H1 (cell line): Measurements from ENCODE around the gene NCKIPSD. TPM values are rescaled to one million over a fixed set of nuclear protein-coding genes. Genes with fewer than 3 reads are reported as not detected.

Source experiments
- CTCF ChIA-PET: fragments of 300-600 bp; sonication (Branson Sonifier 250); formaldehyde crosslinking; loops from one replicate; lab custom pipeline; 2021; ENCODE audit not compliant: partially characterized antibody; lab: Charles Lee
- POLR2A ChIA-PET: fragments of 300-600 bp; sonication (Branson Sonifier 250); formaldehyde crosslinking; loops from one replicate; lab custom pipeline; 2021; ENCODE audit warnings: inconsistent platforms; ENCODE audit not compliant: partially characterized antibody; lab: Charles Lee
- DNase-seq, 2 experiments: peaks; one replicate each; pipeline versions ENCODE4 v3.0.0 to v3.0.0-alpha.2; 2010 to 2022; ENCODE audit warnings: low spot score in 2 of 2, low read depth in 1 of 2, mixed read lengths in 1 of 2
- FAIRE-seq: peaks from 2 replicates; lab custom pipeline; 2011; peaks lifted over from hg19 to GRCh38; lab: Jason Lieb, UNC
- H2AFZ ChIP-seq: 2 replicates; pipeline ENCODE4 v1.8.1; 2012; ENCODE audit warnings: low read length, inconsistent platforms
- H2AK5ac ChIP-seq: 2 replicates; pipeline ENCODE4 v1.6.1; 2013; ENCODE audit warnings: low read depth, low read length
- H2BK120ac ChIP-seq: replicated peaks from 2 replicates; pipeline ENCODE3; 2013; ENCODE audit warnings: low read depth, low read length, inconsistent platforms
- H2BK12ac ChIP-seq: 2 replicates; pipeline ENCODE4 v1.6.1; 2013; ENCODE audit warnings: low read depth, low read length
- H2BK15ac ChIP-seq: 2 replicates; pipeline ENCODE4 v1.6.1; 2013; ENCODE audit warnings: low read length
- H2BK20ac ChIP-seq: 2 replicates; pipeline ENCODE4 v1.6.1; 2013; ENCODE audit warnings: low read length
- H2BK5ac ChIP-seq: 2 replicates; pipeline ENCODE4 v1.6.1; 2013; ENCODE audit warnings: low read depth, low read length
- H3K14ac ChIP-seq: 2 replicates; pipeline ENCODE4 v1.6.1; 2013; ENCODE audit warnings: inconsistent platforms; ENCODE audit not compliant: insufficient read length
- H3K18ac ChIP-seq: 2 replicates; pipeline ENCODE4 v1.6.1; 2013; ENCODE audit warnings: low read length; ENCODE audit errors: extremely low read depth
- H3K23ac ChIP-seq: 2 replicates; pipeline ENCODE4 v1.6.1; 2013; ENCODE audit warnings: inconsistent platforms; ENCODE audit not compliant: insufficient read length
- H3K23me2 ChIP-seq: 2 replicates; pipeline ENCODE4 v1.6.1; 2013; ENCODE audit warnings: low read depth, low read length
- H3K27ac ChIP-seq: 2 replicates; pipeline ENCODE4 v1.6.1; 2011; ENCODE audit warnings: low read depth, low read length, inconsistent platforms
- H3K27me3 ChIP-seq, 4 experiments: replicated peaks in 1 of 4; 1 replicate in 1 of 4; 2 replicates in 3 of 4; pipeline versions ENCODE4 v1.6.1 to v1.8.1; 2011 to 2013; ENCODE audit warnings: low read length in 3 of 4, mild to moderate bottlenecking in 3 of 4, inconsistent platforms in 2 of 4, mixed read lengths in 2 of 4, moderate library complexity in 1 of 4; ENCODE audit not compliant: control insufficient read depth in 3 of 4, insufficient read depth in 3 of 4; ENCODE audit errors: extremely low read depth in 1 of 4
- H3K36me3 ChIP-seq, 4 experiments: 2 replicates each; pipeline versions ENCODE4 v1.6.1 to v1.8.1; 2011 to 2013; ENCODE audit warnings: mild to moderate bottlenecking in 4 of 4, low read length in 3 of 4, moderate library complexity in 2 of 4, control low read depth in 1 of 4, inconsistent platforms in 1 of 4; ENCODE audit not compliant: insufficient read depth in 4 of 4, control insufficient read depth in 2 of 4
- H3K4ac ChIP-seq: replicated peaks from 2 replicates; pipeline ENCODE3; 2013; ENCODE audit warnings: low read length, low read depth, mixed read lengths, inconsistent platforms; ENCODE audit not compliant: insufficient read length
- H3K4me1 ChIP-seq, 4 experiments: replicated peaks in 1 of 4; 1 replicate in 1 of 4; 2 replicates in 3 of 4; pipeline versions ENCODE4 v1.6.1 to v1.8.1; 2011 to 2013; ENCODE audit warnings: low read length in 3 of 4, inconsistent platforms in 2 of 4, mixed read lengths in 1 of 4; ENCODE audit not compliant: insufficient read depth in 4 of 4, control insufficient read depth in 3 of 4
- H3K4me2 ChIP-seq, 2 experiments: 2 replicates each; pipeline versions ENCODE4 v1.6.1 to v1.8.1; 2011 to 2013; ENCODE audit warnings: low read depth in 2 of 2, low read length in 2 of 2, control low read depth in 1 of 2, inconsistent platforms in 1 of 2, mild to moderate bottlenecking in 1 of 2; ENCODE audit not compliant: insufficient read depth in 1 of 2
- H3K4me3 ChIP-seq, 4 experiments: fragments of 200-600, 300-600 bp in 1 of 4; sonication (generic), shearing (Covaris generic), sonication (Bioruptor Twin) in 1 of 4; 2 replicates each; pipeline versions ENCODE4 v1.5.1 to v1.8.1; 2011 to 2016; ENCODE audit warnings: low read length in 4 of 4, low read depth in 3 of 4, control low read depth in 2 of 4, inconsistent platforms in 2 of 4, mild to moderate bottlenecking in 2 of 4, mixed read lengths in 1 of 4, moderate library complexity in 1 of 4; ENCODE audit not compliant: insufficient read depth in 2 of 4; ENCODE audit errors: extremely low read depth in 1 of 4
- H3K56ac ChIP-seq: replicated peaks from 2 replicates; pipeline ENCODE3; 2013; ENCODE audit warnings: low read depth, mild to moderate bottlenecking, mixed read lengths, low read length, inconsistent platforms; ENCODE audit not compliant: insufficient read length
- H3K79me1 ChIP-seq: 2 replicates; pipeline ENCODE4 v1.6.1; 2013; ENCODE audit warnings: low read depth, low read length, control low read depth
- H3K79me2 ChIP-seq, 2 experiments: 2 replicates each; pipeline versions ENCODE4 v1.6.1 to v1.8.1; 2012 to 2013; ENCODE audit warnings: low read length in 2 of 2, mild to moderate bottlenecking in 2 of 2, inconsistent platforms in 1 of 2; ENCODE audit not compliant: insufficient read depth in 2 of 2, control insufficient read depth in 1 of 2
- H3K9ac ChIP-seq, 4 experiments: replicated peaks in 1 of 4; 1 replicate in 1 of 4; 2 replicates in 3 of 4; pipeline versions ENCODE4 v1.6.1 to v1.8.1; 2011 to 2013; ENCODE audit warnings: low read depth in 3 of 4, low read length in 3 of 4, control low read depth in 2 of 4, mild to moderate bottlenecking in 2 of 4, moderate library complexity in 2 of 4, inconsistent platforms in 1 of 4; ENCODE audit errors: extremely low read depth in 1 of 4
- H3K9me3 ChIP-seq, 2 experiments: 2 replicates each; pipeline versions ENCODE4 v1.6.1 to v1.8.1; 2012 to 2013; ENCODE audit warnings: mild to moderate bottlenecking in 2 of 2, moderate library complexity in 2 of 2, control low read depth in 1 of 2, inconsistent platforms in 1 of 2, low read depth in 1 of 2, low read length in 1 of 2, mixed read lengths in 1 of 2; ENCODE audit not compliant: insufficient read depth in 2 of 2
- H4K20me1 ChIP-seq, 2 experiments: replicated peaks in 1 of 2; 2 replicates each; pipeline versions ENCODE3 to v1.8.1; 2011 to 2013; ENCODE audit warnings: inconsistent platforms in 2 of 2, low read length in 2 of 2, mild to moderate bottlenecking in 1 of 2; ENCODE audit not compliant: insufficient read depth in 2 of 2, control insufficient read depth in 1 of 2
- H4K5ac ChIP-seq: 2 replicates; pipeline ENCODE4 v1.6.1; 2013; ENCODE audit warnings: low read length, low read depth, mixed read lengths, inconsistent platforms; ENCODE audit not compliant: insufficient read length
- H4K8ac ChIP-seq: 2 replicates; pipeline ENCODE4 v1.8.0; 2013; ENCODE audit warnings: mild to moderate bottlenecking, moderate library complexity, low read length, inconsistent platforms; ENCODE audit not compliant: insufficient read depth; ENCODE audit errors: extremely low read depth
- H4K91ac ChIP-seq: replicated peaks from 2 replicates; pipeline ENCODE3; 2013; ENCODE audit warnings: low read length, mixed read lengths, inconsistent platforms; ENCODE audit not compliant: insufficient read length
- BCL11A ChIP-seq, 2 experiments: IDR thresholded peaks; one replicate each; pipeline ENCODE4 v1.6.1; 2011; ENCODE audit warnings: low read depth in 2 of 2, low read length in 2 of 2, mild to moderate bottlenecking in 2 of 2
- CEBPB ChIP-seq: IDR thresholded peaks from 2 replicates; pipeline ENCODE4 v1.6.1; 2012; ENCODE audit warnings: low read depth, low read length
- GABPA ChIP-seq: IDR thresholded peaks from 2 replicates; pipeline ENCODE4 v1.6.1; 2011; ENCODE audit warnings: mild to moderate bottlenecking, low read length, moderate library complexity, borderline replicate concordance; ENCODE audit not compliant: insufficient read depth
- HDAC2 ChIP-seq, 2 experiments: fragments of 300-600 bp in 1 of 2; sonication (generic) in 1 of 2; IDR thresholded peaks; 2 replicates each; pipeline ENCODE4 v1.6.1; 2011 to 2012; ENCODE audit warnings: low read depth in 2 of 2, low read length in 2 of 2, mild to moderate bottlenecking in 2 of 2, moderate library complexity in 2 of 2, borderline replicate concordance in 1 of 2, inconsistent platforms in 1 of 2
- KDM1A ChIP-seq: fragments of 200-600, 300-600 bp; sonication (generic); IDR thresholded peaks from 2 replicates; pipeline ENCODE4 v1.7.1; 2016; ENCODE audit warnings: mild to moderate bottlenecking, low read length, borderline replicate concordance
- NANOG ChIP-seq: IDR thresholded peaks from 2 replicates; pipeline ENCODE4 v1.6.1; 2011; ENCODE audit warnings: low read length, low read depth, mild to moderate bottlenecking, inconsistent platforms; ENCODE audit not compliant: insufficient read depth, poor library complexity, severe bottlenecking
- NRF1 ChIP-seq: IDR thresholded peaks from 2 replicates; pipeline ENCODE4 v1.6.1; 2011; ENCODE audit warnings: mild to moderate bottlenecking, low read depth, low read length, improper control_type of control experiment
- PHF8 ChIP-seq: fragments of 200-600 bp; sonication (generic); conservative IDR thresholded peaks from 2 replicates; pipeline ENCODE4 v1.7.1; 2012; ENCODE audit warnings: low read depth, mild to moderate bottlenecking, inconsistent platforms, low read length, moderate library complexity
- POU5F1 ChIP-seq: IDR thresholded peaks from 2 replicates; pipeline ENCODE4 v1.6.1; 2011; ENCODE audit warnings: low read depth, mild to moderate bottlenecking, low read length, moderate library complexity
- SP1 ChIP-seq: IDR thresholded peaks from 2 replicates; pipeline ENCODE4 v1.6.1; 2011; ENCODE audit warnings: low read depth, low read length
- SP2 ChIP-seq: IDR thresholded peaks from 2 replicates; pipeline ENCODE4 v1.6.1; 2012; ENCODE audit warnings: mild to moderate bottlenecking, low read length, inconsistent platforms
- TBP ChIP-seq: IDR thresholded peaks from 2 replicates; pipeline ENCODE4 v1.6.1; 2011; ENCODE audit warnings: low read depth, low read length, improper control_type of control experiment
- TCF12 ChIP-seq: IDR thresholded peaks from 2 replicates; pipeline ENCODE4 v1.6.1; 2011; ENCODE audit warnings: low read depth, mild to moderate bottlenecking, low read length
- TEAD4 ChIP-seq: IDR thresholded peaks from 2 replicates; pipeline ENCODE4 v1.6.1; 2012; ENCODE audit warnings: low read depth, low read length, inconsistent platforms, mixed read lengths
- WGBS, 2 experiments: shearing (Covaris generic) in 1 of 2; methylation state at CpG; one replicate each; pipeline versions ENCODE4 v1.1.6 to v1.1.7; 2013 to 2015; ENCODE audit warnings: low lambda C conversion rate in 2 of 2, mixed read lengths in 2 of 2, inconsistent platforms in 1 of 2, low coverage in 1 of 2, missing lambda C conversion rate in 1 of 2; ENCODE audit not compliant: insufficient replicate concordance in 2 of 2, insufficient coverage in 1 of 2, insufficient read length in 1 of 2; ENCODE audit errors: extremely low coverage in 1 of 2, missing lambda C conversion rate in 1 of 2; 5-methylcytosine and 5-hydroxymethylcytosine counted together
- polyA plus RNA-seq, 7 experiments: library from polyadenylated mRNA; depleted of rRNA in 3 of 7; stranded (reverse) in 5 of 7; unstranded in 2 of 7; fragments of >200 nt in 5 of 7; fragments of 200-250 nt in 2 of 7; gene quantifications; 1 replicate in 5 of 7; 2 replicates in 1 of 7; 4 replicates in 1 of 7; pipeline versions ENCODE4 v1.2.1 to v1.2.3, GENCODE V29; 2011 to 2013; ENCODE audit warnings: missing spikeins in 2 of 7, mixed read lengths in 2 of 7
- total RNA-seq: library from RNA; stranded (reverse); fragmentation: NEBNext Ultra II Directional; extraction: Animal tissue kit (Norgen Biotek cat#: 25700); gene quantifications from 2 replicates; pipeline ENCODE4 v1.2.1, GENCODE V29; 2021

Gene NCKIPSD
- total and polyA plus RNA-seq, 2 of the 8 experiments (the other 6 are each of a cell fraction or from before 2014, with no cell fraction given): 34.7 to 91.8 TPM

GRCh38 chr3:48664313-48664644, 21.4 kb downstream of the NCKIPSD start:
- CTCF ChIA-PET: interaction anchor here (0.6 to 5.2 kb wide), 14 partner anchors 10 to 351 kb away, joined by 3 to 27 read pairs (median 4); partner anchors contain the start of genes NCKIPSD, PRKAR2A and SLC26A6
- FAIRE-seq: no peak
- TF ChIP-seq KDM1A (no peak), PHF8 (no peak), NRF1 (no peak), POU5F1 (no peak), CEBPB (no peak), HDAC2 (IDR thresholded peaks at IDR 0.05; ENCODE audit: borderline replicate concordance in 1 of 2, low read depth in 2 of 2, low read length in 2 of 2) (no peak), GABPA (no peak), TBP (no peak), SP1 (no peak), TEAD4 (no peak), NANOG (no peak), SP2 (no peak), TCF12 (no peak), BCL11A (IDR thresholded peaks at IDR 0.05; ENCODE audit: low read depth in 2 of 2, low read length in 2 of 2) (no peak)

More at GRCh38 chr3:48664313-48664644, 21.4 kb downstream of the NCKIPSD start:
- no peak overlapping the region for H2BK15ac ChIP-seq
- peaks cover 5 to 17% of the 10 kb centered on the region in 2 experiments for H4K20me1 ChIP-seq
- peak overlapping the region; percentile 49 to 77 for H3K4me2 ChIP-seq
- no peak overlapping the region for H4K5ac ChIP-seq
- H3K27ac ChIP-seq: no peak overlapping the region; the same call in 1 of the 2 replicates
- H3K79me2 ChIP-seq: no peaks in the 10 kb centered on the region
- no peak overlapping the region for H2BK5ac ChIP-seq
- H2BK20ac ChIP-seq: no peak overlapping the region
- no peak overlapping the region for H4K8ac ChIP-seq
- peaks cover 0 to 13% (median 1%) of the 10 kb centered on the region in 4 experiments; a peak in 4 of 8 replicates for H3K36me3 ChIP-seq
- peaks cover 2% of the 10 kb centered on the region; the same call in 1 of the 2 replicates for H3K79me1 ChIP-seq
- no peak overlapping the region for H2AK5ac ChIP-seq
- H3K9me3 ChIP-seq: no peaks in the 10 kb centered on the region
- peaks cover 12% of the 10 kb centered on the region; the same call in 1 of the 2 replicates for H3K23me2 ChIP-seq
- H4K91ac ChIP-seq: no peak overlapping the region
- DNase-seq: no peak
- 70% methylated on average over 11 of the region's 11 CpGs; no CpG with 5 or more reads in 1 of the 2 experiments for WGBS, 2 experiments
- H3K9ac ChIP-seq: no peak overlapping the region
- H3K4me3 ChIP-seq: peak overlapping the region in 2 of 4 experiments; percentile 73 to 84; a peak in 2 of 8 replicates
- no peak overlapping the region for H2BK120ac ChIP-seq
- POLR2A ChIA-PET: interaction anchor here (0.5 to 11.1 kb wide), 25 partner anchors 12 to 1479 kb away, joined by 3 to 175 read pairs (median 8); partner anchors contain the start of genes CCDC51, NCKIPSD, NDUFAF3 and PFKFB4
- H3K4ac ChIP-seq: no peak overlapping the region
- H3K18ac ChIP-seq: no peak overlapping the region; the same call in 1 of the 2 replicates
- no peak overlapping the region for H3K14ac ChIP-seq
- H3K23ac ChIP-seq: no peak overlapping the region
- H3K56ac ChIP-seq: no peak overlapping the region
- 0 out of 7 replicates have a peak, but pooled peaks cover 0 to 4% (median 0%) of the 10 kb centered on the region in 4 experiments for H3K27me3 ChIP-seq
- peak overlapping the region; percentile 75; the same call in 1 of the 2 replicates for H2BK12ac ChIP-seq
- H3K4me1 ChIP-seq: peaks cover 0 to 11% (median 7%) of the 10 kb centered on the region in 4 experiments; a peak in 5 of 7 replicates
- no peak overlapping the region for H2AFZ ChIP-seq
